Fibroblast of lung (primary cell): Measurements from ENCODE around the gene MAP4K4. TPM values are rescaled to one million over a fixed set of nuclear protein-coding genes. Genes with fewer than 3 reads are reported as not detected.

ENCODE experiments used
- DNase-seq, 2 donors: peaks; one replicate each; pipeline versions ENCODE4 v3.0.0 to v3.0.0-alpha.2; 2010; ENCODE audit warnings: low read depth in 2 of 2
- H2AFZ ChIP-seq: 2 replicates; pipeline ENCODE4 v1.5.1; 2012; ENCODE audit warnings: low read length, control low read depth, inconsistent platforms
- H3K27ac ChIP-seq: 2 replicates; pipeline ENCODE4 v1.5.1; 2011; ENCODE audit warnings: low read length, control low read depth; ENCODE audit not compliant: insufficient read depth
- H3K27me3 ChIP-seq: 2 replicates; pipeline ENCODE4 v1.5.1; 2011; ENCODE audit warnings: mild to moderate bottlenecking, low read length; ENCODE audit not compliant: control insufficient read depth, insufficient read depth
- H3K36me3 ChIP-seq: 2 replicates; pipeline ENCODE4 v1.5.1; 2011; ENCODE audit warnings: low read length; ENCODE audit not compliant: control insufficient read depth, insufficient read depth
- H3K4me1 ChIP-seq: 2 replicates; pipeline ENCODE4 v1.5.1; 2011; ENCODE audit warnings: low read length; ENCODE audit not compliant: control insufficient read depth, insufficient read depth; ENCODE audit errors: extremely low read depth
- H3K4me2 ChIP-seq: 2 replicates; pipeline ENCODE4 v1.5.1; 2011; ENCODE audit warnings: low read length, control low read depth; ENCODE audit not compliant: insufficient read depth; ENCODE audit errors: extremely low read depth
- H3K4me3 ChIP-seq, 4 experiments: fragments of 200-600 bp in 1 of 4; sonication (generic) in 1 of 4; replicated peaks in 1 of 4; 2 replicates each; pipeline ENCODE4 v1.5.1; 2011 to 2016; ENCODE audit warnings: low read length in 4 of 4, low read depth in 3 of 4, mild to moderate bottlenecking in 3 of 4, control low read depth in 2 of 4, inconsistent platforms in 1 of 4, mixed read lengths in 1 of 4; ENCODE audit not compliant: insufficient read depth in 1 of 4; ENCODE audit errors: control extremely low read depth in 1 of 4
- H3K79me2 ChIP-seq: 2 replicates; pipeline ENCODE4 v1.5.1; 2012; ENCODE audit warnings: mild to moderate bottlenecking, low read length, inconsistent platforms; ENCODE audit not compliant: control insufficient read depth, insufficient read depth
- H3K9ac ChIP-seq: 2 replicates; pipeline ENCODE4 v1.5.1; 2011; ENCODE audit warnings: mild to moderate bottlenecking, low read length, control low read depth; ENCODE audit not compliant: insufficient read depth
- H3K9me3 ChIP-seq: 2 replicates; pipeline ENCODE4 v1.5.1; 2012; ENCODE audit warnings: low read depth, low read length; ENCODE audit not compliant: control insufficient read depth, insufficient read depth
- H4K20me1 ChIP-seq: 2 replicates; pipeline ENCODE4 v1.5.1; 2011; ENCODE audit warnings: low read length; ENCODE audit not compliant: control insufficient read depth, insufficient read depth; ENCODE audit errors: extremely low read depth
- EZH2 ChIP-seq: IDR thresholded peaks from 2 replicates; pipeline ENCODE4 v1.5.1; 2012; ENCODE audit warnings: low read length, control low read depth, mild to moderate bottlenecking; ENCODE audit errors: missing control alignments
- polyA plus RNA-seq, 2 donors: library from polyadenylated mRNA; depleted of rRNA in 1 of 2; stranded (reverse) in 1 of 2; unstranded in 1 of 2; fragments of >200 nt; gene quantifications; 2 replicates each; pipeline ENCODE4 v1.2.1, GENCODE V29; 2011 to 2012; ENCODE audit warnings: missing spikeins in 1 of 2
- total RNA-seq: library from RNA; depleted of rRNA; stranded (reverse); fragments of >200 nt; gene quantifications from 2 replicates; pipeline ENCODE4 v1.2.1, GENCODE V29; 2014
- TF ChIP-seq, protein P1 (sequence below), 2 donors: IDR thresholded peaks in 1 of 2; conservative IDR thresholded peaks in 1 of 2; 1 replicate in 1 of 2; 2 replicates in 1 of 2; pipeline ENCODE4 v1.5.1; 2011 to 2012; ENCODE audit warnings: low read length in 2 of 2, control low read depth in 1 of 2, inconsistent platforms in 1 of 2, low read depth in 1 of 2, mild to moderate bottlenecking in 1 of 2

MAP4K4 gene
- total and polyA plus RNA-seq, 2 donors (not counting 1 experiment from before 2014, with no cell fraction given): 113 to 164 TPM

DNA sequence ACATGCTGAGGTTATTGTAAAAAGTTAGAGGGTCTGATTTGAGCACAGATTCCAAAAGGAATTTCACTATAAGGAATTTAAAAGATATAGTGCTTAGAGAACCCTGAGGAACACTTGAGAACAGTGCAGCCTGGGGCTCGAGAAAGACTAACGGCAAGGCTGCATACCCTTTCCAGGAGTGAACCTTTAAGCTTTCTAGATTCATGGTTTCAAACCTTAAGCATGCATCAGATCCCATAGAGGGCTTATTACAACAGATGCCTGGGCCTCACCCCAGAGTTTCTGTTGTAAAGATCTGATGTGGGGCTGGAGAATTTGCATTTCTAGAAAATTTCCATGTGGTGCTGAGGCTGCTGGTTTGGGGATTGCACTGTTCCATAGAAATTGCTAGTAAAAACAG is 203.7 kb downstream of the MAP4K4 start:
- TF ChIP-seq, protein P1, sequence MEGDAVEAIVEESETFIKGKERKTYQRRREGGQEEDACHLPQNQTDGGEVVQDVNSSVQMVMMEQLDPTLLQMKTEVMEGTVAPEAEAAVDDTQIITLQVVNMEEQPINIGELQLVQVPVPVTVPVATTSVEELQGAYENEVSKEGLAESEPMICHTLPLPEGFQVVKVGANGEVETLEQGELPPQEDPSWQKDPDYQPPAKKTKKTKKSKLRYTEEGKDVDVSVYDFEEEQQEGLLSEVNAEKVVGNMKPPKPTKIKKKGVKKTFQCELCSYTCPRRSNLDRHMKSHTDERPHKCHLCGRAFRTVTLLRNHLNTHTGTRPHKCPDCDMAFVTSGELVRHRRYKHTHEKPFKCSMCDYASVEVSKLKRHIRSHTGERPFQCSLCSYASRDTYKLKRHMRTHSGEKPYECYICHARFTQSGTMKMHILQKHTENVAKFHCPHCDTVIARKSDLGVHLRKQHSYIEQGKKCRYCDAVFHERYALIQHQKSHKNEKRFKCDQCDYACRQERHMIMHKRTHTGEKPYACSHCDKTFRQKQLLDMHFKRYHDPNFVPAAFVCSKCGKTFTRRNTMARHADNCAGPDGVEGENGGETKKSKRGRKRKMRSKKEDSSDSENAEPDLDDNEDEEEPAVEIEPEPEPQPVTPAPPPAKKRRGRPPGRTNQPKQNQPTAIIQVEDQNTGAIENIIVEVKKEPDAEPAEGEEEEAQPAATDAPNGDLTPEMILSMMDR (conservative IDR thresholded peaks at IDR 0.05 in 1 of 2, IDR thresholded peaks at IDR 0.05 in 1 of 2; ENCODE audit: low read depth in 1 of 2, low read length in 2 of 2): no peak
- TF ChIP-seq EZH2: no peak
- no peak overlapping the region for H3K4me3 ChIP-seq
- H3K9me3 ChIP-seq: no peaks in the 10 kb centered on the region
- H2AFZ ChIP-seq: no peak overlapping the region
- no peaks in the 10 kb centered on the region for H3K27me3 ChIP-seq
- no peaks in the 10 kb centered on the region for H3K79me2 ChIP-seq
- no peaks in the 10 kb centered on the region for H3K4me1 ChIP-seq
- H3K4me2 ChIP-seq: no peak overlapping the region
- H3K9ac ChIP-seq: no peak overlapping the region
- DNase-seq: no peak
- peaks cover 5% of the 10 kb centered on the region for H3K36me3 ChIP-seq
- H4K20me1 ChIP-seq: no peaks in the 10 kb centered on the region
- H3K27ac ChIP-seq: no peak overlapping the region

DNA sequence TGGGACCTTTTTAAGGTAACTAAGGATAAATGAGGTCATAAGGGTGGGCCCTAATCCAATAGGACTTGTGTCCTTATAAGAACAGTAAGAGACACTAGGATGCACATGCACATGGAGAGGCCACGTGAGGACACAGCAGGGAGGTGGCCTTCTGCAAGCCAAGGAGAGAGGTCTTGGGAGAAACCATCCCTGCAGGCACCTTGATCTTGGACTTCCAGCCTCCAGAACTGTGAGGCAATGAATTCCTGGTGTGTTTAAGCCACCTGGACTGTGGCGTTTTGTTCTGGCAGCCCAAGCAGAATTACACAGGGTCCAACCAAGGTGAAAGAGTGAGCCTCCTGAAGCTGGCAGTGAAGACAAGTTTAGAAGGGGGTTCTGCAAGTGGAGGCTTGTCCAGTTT is 204.7 kb downstream of the MAP4K4 start:
- Histone ChIP-seq H3K27ac (no peak overlapping the region), H3K4me2 (no peak overlapping the region), H3K4me3 (no peak overlapping the region), H3K4me1 (no peaks in the 10 kb centered on the region), H2AFZ (no peak overlapping the region), H3K27me3 (no peaks in the 10 kb centered on the region), H3K79me2 (no peaks in the 10 kb centered on the region), H3K9ac (no peak overlapping the region), H3K9me3 (no peaks in the 10 kb centered on the region), H3K36me3 (peaks cover 3% of the 10 kb centered on the region), H4K20me1 (no peaks in the 10 kb centered on the region)
- TF ChIP-seq, protein P1 (conservative IDR thresholded peaks at IDR 0.05 in 1 of 2, IDR thresholded peaks at IDR 0.05 in 1 of 2; ENCODE audit: low read depth in 1 of 2, low read length in 2 of 2): no peak
- no peak for TF ChIP-seq EZH2
- DNase-seq: no peak

DNA sequence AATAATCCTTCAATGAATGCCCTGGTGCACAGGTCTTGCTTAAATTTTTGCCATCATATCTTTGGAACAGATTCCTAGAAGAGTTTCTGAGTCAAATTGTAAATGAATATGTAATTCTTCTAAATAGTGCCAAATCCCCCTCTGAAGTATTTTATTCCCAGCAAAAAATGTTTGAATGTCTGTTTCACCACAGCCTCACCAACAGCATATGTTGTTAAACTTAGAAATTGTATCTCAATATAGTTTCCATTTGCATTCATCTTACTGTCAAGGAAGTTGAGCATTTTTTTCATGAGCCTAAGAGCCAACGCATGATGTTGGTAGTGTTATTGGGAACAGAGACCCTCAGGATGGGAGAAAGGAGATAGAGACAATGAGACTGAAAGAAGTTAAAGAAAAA is 207.4 kb downstream of the MAP4K4 start:
- Histone ChIP-seq H3K9ac (no peak overlapping the region), H3K4me1 (no peaks in the 10 kb centered on the region), H4K20me1 (no peaks in the 10 kb centered on the region), H3K4me2 (no peak overlapping the region), H3K27ac (no peak overlapping the region), H3K36me3 (peaks cover 2% of the 10 kb centered on the region), H3K4me3 (no peak overlapping the region), H2AFZ (no peak overlapping the region), H3K79me2 (no peaks in the 10 kb centered on the region), H3K27me3 (no peaks in the 10 kb centered on the region), H3K9me3 (no peaks in the 10 kb centered on the region)
- DNase-seq: no peak
- TF ChIP-seq, protein P1 (conservative IDR thresholded peaks at IDR 0.05 in 1 of 2, IDR thresholded peaks at IDR 0.05 in 1 of 2; ENCODE audit: low read depth in 1 of 2, low read length in 2 of 2): no peak
- no peak for TF ChIP-seq EZH2
